GM19372 (cell line): ENCODE results near the gene RIIAD1.

Experiments used
- ATAC-seq: cut with Tn5 transposase; IDR thresholded peaks from one replicate; pipeline ENCODE4 v1.9.1; 2021; ENCODE audit warnings: mild to moderate bottlenecking, low read depth, moderate library complexity; ENCODE audit not compliant: unreplicated experiment

RIIAD1 gene

GRCh38 chr1:151710187-151710840, 11.0 kb upstream of the RIIAD1 start:
- no peak for ATAC-seq

- ATAC-seq: no peak
These were observed 10.1 kb upstream of the RIIAD1 start for GRCh38 chr1:151711044-151711800.

- ATAC-seq: no peak
These were observed 9.4 kb upstream of the RIIAD1 start for GRCh38 chr1:151711951-151712350.

- ATAC-seq: no peak
These were observed 8.3 kb upstream of the RIIAD1 start for GRCh38 chr1:151713044-151713443.

GRCh38 chr1:151713874-151714273, 7.4 kb upstream of the RIIAD1 start:
- no peak for ATAC-seq

- ATAC-seq: no peak
These were observed 6.2 kb upstream of the RIIAD1 start for GRCh38 chr1:151714820-151715725.

- no peak for ATAC-seq
These were observed 5.5 kb upstream of the RIIAD1 start for GRCh38 chr1:151715726-151716404.

- no peak for ATAC-seq
These were observed 4.9 kb upstream of the RIIAD1 start for GRCh38 chr1:151716405-151716762.

GRCh38 chr1:151716771-151717631, 4.3 kb upstream of the RIIAD1 start, which contains the start of gene CELF3:
CELF3 (minus strand) TSS chr1:151716803; CDS start chr1:151716020, 783 bp downstream.
- no peak for ATAC-seq

GRCh38 chr1:151718011-151718431, 3.3 kb upstream of the RIIAD1 start:
- ATAC-seq: no peak

GRCh38 chr1:151718666-151719065, 2.7 kb upstream of the RIIAD1 start:
- no peak for ATAC-seq

- no peak for ATAC-seq
These were observed 1.2 kb upstream of the RIIAD1 start for GRCh38 chr1:151720125-151720524.

- no peak for ATAC-seq
These were observed 768 bp upstream of the RIIAD1 start for GRCh38 chr1:151720554-151720953.

- ATAC-seq: no peak
These were observed 627 bp downstream of the RIIAD1 start for GRCh38 chr1:151721788-151722510.

- no peak for ATAC-seq
These were observed 2.5 kb downstream of the RIIAD1 start for GRCh38 chr1:151723726-151724370.

- no peak for ATAC-seq
These were observed 7.1 kb downstream of the RIIAD1 start for GRCh38 chr1:151728151-151729054.

- no peak for ATAC-seq
These were observed 8.0 kb downstream of the RIIAD1 start for GRCh38 chr1:151729157-151729965.
